NCI-H524 treated with DMSO at 0.1 percent for 48 hours (cell line): Measurements from ENCODE around the gene EBP.
"Not testable (repeated sequence)": the region's sequence is repeated elsewhere in the genome, so short reads cannot be mapped to it uniquely, and the experiment has no call there.

Experiments
- DNase-seq: peaks from one replicate; lab custom pipeline; 2025; lab: John Stamatoyannopoulos, UW

EBP gene

GRCh38 chrX:48525853-48526252 is 4.2 kb downstream of the EBP start:
- not testable (repeated sequence) for DNase-seq

- no peak for DNase-seq
These were observed 9.1 kb downstream of the EBP start for GRCh38 chrX:48530736-48531135.

- DNase-seq = no peak
These were observed 9.9 kb downstream of the EBP start for GRCh38 chrX:48531358-48531959.

- DNase-seq = no peak
These were observed 10.6 kb downstream of the EBP start for GRCh38 chrX:48532161-48532560.

- DNase-seq = no peak
These were observed 11.6 kb downstream of the EBP start for GRCh38 chrX:48533165-48533564.

- no peak for DNase-seq
These were observed 17.2 kb downstream of the EBP start for GRCh38 chrX:48538641-48539344.

GRCh38 chrX:48539345-48540027 is 17.9 kb downstream of the EBP start, which contains the start of gene TBC1D25:
Gene TBC1D25 (plus strand): TSS chrX:48539714. CDS start chrX:48539798, 84 bp downstream.
- peak; percentile 83 for DNase-seq

- no peak for DNase-seq
These were observed 18.4 kb downstream of the EBP start for GRCh38 chrX:48540028-48540375.

- no peak for DNase-seq
These were observed 18.9 kb downstream of the EBP start for GRCh38 chrX:48540480-48540879.

- DNase-seq = no peak
These were observed 19.7 kb downstream of the EBP start for GRCh38 chrX:48541140-48541814.

- no peak for DNase-seq
These were observed 27.3 kb downstream of the EBP start for GRCh38 chrX:48548871-48549270.

GRCh38 chrX:48555731-48556325 is 34.2 kb downstream of the EBP start:
- DNase-seq = not testable (repeated sequence)

GRCh38 chrX:48558271-48558670 is 36.7 kb downstream of the EBP start:
- DNase-seq = no peak

GRCh38 chrX:48559636-48560035 is 38.0 kb downstream of the EBP start:
- DNase-seq = no peak

GRCh38 chrX:48560056-48560455 is 38.4 kb downstream of the EBP start:
- DNase-seq = no peak

- DNase-seq = no peak
These were observed 39.1 kb downstream of the EBP start for GRCh38 chrX:48560681-48561080.

- no peak for DNase-seq
These were observed 48.4 kb downstream of the EBP start for GRCh38 chrX:48569958-48570357.

GRCh38 chrX:48573690-48574269 is 52.2 kb downstream of the EBP start:
- DNase-seq = no peak

GRCh38 chrX:48574270-48575266 is 53.0 kb downstream of the EBP start, which contains the start of gene RBM3:
Gene RBM3 (plus strand): TSS chrX:48574484. CDS start chrX:48575181, 697 bp downstream.
- DNase-seq = peak; percentile 73

- no peak for DNase-seq
These were observed 54.0 kb downstream of the EBP start for GRCh38 chrX:48575642-48576041.

- DNase-seq = no peak
These were observed 54.5 kb downstream of the EBP start for GRCh38 chrX:48576108-48576507.
